Measurements from ENCODE around the gene ARL5C. TPM values are rescaled to one million over a fixed set of nuclear protein-coding genes. Genes with fewer than 3 reads are reported as not detected.

Gene ARL5C
- total RNA-seq, 4 donors from 2014 or later = not detected

GRCh38 chr17:39141915-39142664 is 23.9 kb downstream of the ARL5C start:
- TF ChIP-seq, protein P1, sequence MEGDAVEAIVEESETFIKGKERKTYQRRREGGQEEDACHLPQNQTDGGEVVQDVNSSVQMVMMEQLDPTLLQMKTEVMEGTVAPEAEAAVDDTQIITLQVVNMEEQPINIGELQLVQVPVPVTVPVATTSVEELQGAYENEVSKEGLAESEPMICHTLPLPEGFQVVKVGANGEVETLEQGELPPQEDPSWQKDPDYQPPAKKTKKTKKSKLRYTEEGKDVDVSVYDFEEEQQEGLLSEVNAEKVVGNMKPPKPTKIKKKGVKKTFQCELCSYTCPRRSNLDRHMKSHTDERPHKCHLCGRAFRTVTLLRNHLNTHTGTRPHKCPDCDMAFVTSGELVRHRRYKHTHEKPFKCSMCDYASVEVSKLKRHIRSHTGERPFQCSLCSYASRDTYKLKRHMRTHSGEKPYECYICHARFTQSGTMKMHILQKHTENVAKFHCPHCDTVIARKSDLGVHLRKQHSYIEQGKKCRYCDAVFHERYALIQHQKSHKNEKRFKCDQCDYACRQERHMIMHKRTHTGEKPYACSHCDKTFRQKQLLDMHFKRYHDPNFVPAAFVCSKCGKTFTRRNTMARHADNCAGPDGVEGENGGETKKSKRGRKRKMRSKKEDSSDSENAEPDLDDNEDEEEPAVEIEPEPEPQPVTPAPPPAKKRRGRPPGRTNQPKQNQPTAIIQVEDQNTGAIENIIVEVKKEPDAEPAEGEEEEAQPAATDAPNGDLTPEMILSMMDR (IDR thresholded peaks at IDR 0.05) = no peak
- no peak for ATAC-seq (ENCODE audit: low FRiP score)
- DNase-seq (ENCODE audit: low spot score) = no peak

DNA sequence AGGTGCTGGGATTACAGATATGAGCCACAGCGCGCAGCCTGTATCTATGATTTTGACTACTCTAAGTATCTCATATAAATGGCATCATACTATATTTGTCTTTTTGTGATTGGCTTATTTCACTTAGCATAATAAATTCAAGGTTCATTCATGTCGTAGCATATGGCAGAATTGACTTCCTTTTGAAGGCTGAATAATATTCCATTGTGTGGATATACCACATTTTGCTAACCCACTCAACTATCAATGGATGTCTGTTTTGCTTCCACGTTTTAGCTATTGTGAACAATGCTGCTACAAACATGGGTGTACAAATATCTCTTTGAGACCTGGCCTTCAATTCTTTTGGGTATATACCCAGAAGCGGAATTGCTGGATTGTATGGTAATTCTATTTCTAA is 24.7 kb downstream of the ARL5C start:
- ATAC-seq (ENCODE audit: low FRiP score) (no peak), DNase-seq (ENCODE audit: low spot score) (no peak)
- TF ChIP-seq, protein P1 (IDR thresholded peaks at IDR 0.05) = no peak

- DNase-seq (ENCODE audit: low spot score) = no peak
- TF ChIP-seq, protein P1 (IDR thresholded peaks at IDR 0.05) = no peak
- no peak for ATAC-seq (ENCODE audit: low FRiP score)
Measured at GRCh38 chr17:39139561-39139960, 26.4 kb downstream of the ARL5C start.

GRCh38 chr17:39139161-39139511 is 26.8 kb downstream of the ARL5C start:
- no peak for ATAC-seq (ENCODE audit: low FRiP score)

GRCh38 chr17:39138431-39139160 is 27.4 kb downstream of the ARL5C start:
- DNase-seq (ENCODE audit: low spot score) (no peak), ATAC-seq (ENCODE audit: low FRiP score) (no peak)
- TF ChIP-seq, protein P1 (IDR thresholded peaks at IDR 0.05) = no peak

More at GRCh38 chr17:39139161-39139511, 26.8 kb downstream of the ARL5C start:
- DNase-seq (ENCODE audit: low spot score) = no peak
- TF ChIP-seq, protein P1 (IDR thresholded peaks at IDR 0.05) = no peak

DNA sequence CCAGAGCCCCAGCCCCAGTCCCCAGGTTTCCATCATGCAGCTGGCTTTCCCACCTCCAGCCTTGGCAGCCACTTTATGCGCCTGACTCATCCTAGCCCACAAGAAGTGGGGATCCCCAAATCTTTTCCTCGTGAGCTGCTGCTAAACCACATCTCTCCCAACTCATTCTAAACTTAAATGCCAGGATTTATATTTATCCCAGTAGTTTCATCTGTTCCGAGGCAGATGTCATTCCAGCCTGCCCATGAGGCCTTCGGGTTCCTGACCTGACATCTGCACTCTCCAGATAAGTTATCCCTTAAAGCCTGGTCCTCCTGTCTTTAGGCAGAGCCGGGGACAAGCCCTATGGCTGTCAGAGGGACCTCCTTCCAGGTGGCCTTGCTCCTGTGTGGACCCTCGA is 31.1 kb downstream of the ARL5C start:
- no peak for DNase-seq (ENCODE audit: low spot score)
- no peak for ATAC-seq (ENCODE audit: low FRiP score)
- TF ChIP-seq, protein P1 (IDR thresholded peaks at IDR 0.05) = no peak

Measured in omental fat pad (tissue), 4 donors.